ENCODE results near the gene NDUFB3. TPM values are rescaled to one million over a fixed set of nuclear protein-coding genes. Genes with fewer than 3 reads are reported as not detected.
"Not testable (repeated sequence)": the region's sequence is repeated elsewhere in the genome, so short reads cannot be mapped to it uniquely, and the experiment has no call there.

Gene NDUFB3
- total RNA-seq, 1 donor from 2014 or later: 50.7 TPM

DNA sequence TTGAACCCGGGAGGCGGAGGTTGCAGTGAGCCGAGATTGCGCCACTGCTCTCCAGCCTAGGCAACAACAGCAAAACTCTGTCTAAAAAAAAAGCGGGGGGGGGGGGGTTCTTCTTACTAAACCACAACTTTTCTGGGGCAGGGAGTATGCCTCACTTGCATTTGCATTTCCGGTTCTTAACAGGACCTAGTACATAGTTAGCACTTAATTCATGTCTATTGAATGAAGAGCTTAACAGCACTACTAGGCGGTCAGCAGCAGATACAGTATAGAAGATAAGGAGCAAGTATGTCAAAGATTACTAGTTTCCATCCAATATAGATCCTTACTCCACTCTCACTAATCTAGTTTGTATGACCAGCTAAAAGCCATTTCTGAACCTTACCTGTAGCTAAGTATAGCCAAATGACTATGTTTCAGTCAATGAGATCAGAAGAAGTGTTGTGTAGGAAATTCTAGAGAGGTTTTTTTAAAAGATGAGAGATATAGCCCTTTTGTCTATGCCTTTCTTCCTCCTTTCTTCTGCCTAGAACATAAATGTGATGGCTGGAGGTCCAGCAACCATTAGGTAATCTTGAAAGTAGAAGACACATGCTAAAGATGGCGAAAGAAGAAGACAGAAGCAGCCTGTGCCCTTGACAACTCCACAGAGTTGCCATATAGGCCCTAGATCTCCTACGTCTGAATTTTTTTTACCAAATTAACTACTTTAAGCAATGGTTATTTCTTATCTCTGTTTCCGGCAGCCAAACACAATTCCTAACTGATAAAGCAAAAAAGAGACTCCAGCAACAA is 11.6 kb upstream of the NDUFB3 start:
- Mint-ChIP-seq H3K27me3 (ENCODE audit: low read depth) (no peaks in the 10 kb centered on the region), H3K4me3 (no peak overlapping the region), H3K9me3 (no peaks in the 10 kb centered on the region), H3K27ac (no peak overlapping the region), H3K36me3 (peaks cover 8% of the 10 kb centered on the region), H3K4me1 (peaks cover 13% of the 10 kb centered on the region)
- DNase-seq (ENCODE audit: low spot score in 2 of 2, unreplicated experiment in 2 of 2): no peak
- TF ChIP-seq CTCF (IDR thresholded peaks at IDR 0.05; ENCODE audit: unreplicated experiment): no peak

DNA sequence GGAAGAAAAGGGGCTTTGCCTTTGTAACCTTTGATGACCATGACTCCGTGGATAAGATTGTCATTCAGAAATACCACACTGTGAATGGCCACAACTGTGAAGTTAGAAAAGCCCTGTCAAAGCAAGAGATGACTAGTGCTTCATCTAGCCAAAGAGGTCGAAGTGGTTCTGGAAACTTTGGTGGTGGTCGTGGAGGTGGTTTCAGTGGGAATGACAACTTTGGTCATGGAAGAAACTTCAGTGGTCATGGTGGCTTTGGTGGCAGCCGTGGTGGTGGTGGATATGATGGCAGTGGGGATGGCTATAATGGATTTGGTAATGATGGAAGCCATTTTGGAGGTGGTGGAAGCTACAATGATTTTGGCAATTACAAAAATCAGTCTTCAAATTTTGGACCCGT is 8.3 kb upstream of the NDUFB3 start:
- not testable (repeated sequence) for DNase-seq (ENCODE audit: low spot score in 2 of 2, unreplicated experiment in 2 of 2); H3K9me3 Mint-ChIP-seq; H3K27ac Mint-ChIP-seq; H3K36me3 Mint-ChIP-seq; H3K4me3 Mint-ChIP-seq; H3K27me3 Mint-ChIP-seq (ENCODE audit: low read depth); H3K4me1 Mint-ChIP-seq

- no peak overlapping the region for H3K4me3 Mint-ChIP-seq
- peaks cover 4% of the 10 kb centered on the region for H3K36me3 Mint-ChIP-seq
- peaks cover 12% of the 10 kb centered on the region for H3K4me1 Mint-ChIP-seq
- H3K27me3 Mint-ChIP-seq (ENCODE audit: low read depth): no peaks in the 10 kb centered on the region
- H3K9me3 Mint-ChIP-seq: no peaks in the 10 kb centered on the region
- no peak overlapping the region for H3K27ac Mint-ChIP-seq
- no peak for TF ChIP-seq CTCF (IDR thresholded peaks at IDR 0.05; ENCODE audit: unreplicated experiment)
- no peak for DNase-seq (ENCODE audit: low spot score in 2 of 2, unreplicated experiment in 2 of 2)
These were observed 6.9 kb upstream of the NDUFB3 start for GRCh38 chr2:201064797-201065329.

DNA sequence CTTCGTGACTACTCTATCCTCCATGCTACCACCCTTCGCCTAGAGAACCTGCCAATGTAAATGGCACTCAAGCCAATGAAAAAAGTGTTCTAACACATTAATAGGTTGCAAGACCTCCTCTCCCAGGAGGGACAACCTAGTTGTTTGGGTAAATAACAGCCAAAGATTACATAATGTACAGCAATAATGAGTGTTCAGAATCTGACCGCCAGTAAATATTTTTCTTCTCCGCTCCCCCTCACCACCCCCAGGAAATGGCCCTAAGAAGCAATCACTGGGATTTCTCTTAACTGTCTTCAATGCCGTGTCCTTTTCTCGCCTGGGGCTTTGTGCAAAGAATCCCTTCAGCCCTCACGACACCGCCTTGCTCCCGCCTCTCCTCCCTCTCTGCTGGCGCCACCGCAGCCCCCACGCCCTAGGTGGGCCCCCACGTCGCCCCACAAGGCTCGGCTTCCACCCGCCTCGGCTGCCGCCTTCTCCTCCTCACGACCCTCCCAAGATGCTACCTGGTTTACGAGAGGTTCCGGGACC is 788 bp upstream of the NDUFB3 start:
- H3K36me3 Mint-ChIP-seq: no peaks in the 10 kb centered on the region

DNA sequence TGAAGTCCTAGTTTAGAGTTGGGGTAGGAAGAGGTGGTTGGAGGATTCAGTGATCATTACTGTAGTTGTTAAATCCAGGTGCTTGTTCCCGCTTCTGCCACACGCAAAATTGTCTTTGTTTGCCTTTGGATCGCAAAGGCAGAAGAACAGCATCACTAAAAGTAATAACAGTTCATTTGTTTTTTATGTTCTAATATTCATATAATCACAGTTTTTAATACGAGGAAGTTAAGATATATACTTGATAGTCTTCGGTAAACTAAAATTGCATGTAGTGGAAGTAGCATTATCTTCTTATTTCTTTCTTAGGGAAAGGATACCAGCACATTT is 365 bp downstream of the NDUFB3 start:
- peaks cover 31% of the 10 kb centered on the region for H3K4me1 Mint-ChIP-seq
- no peaks in the 10 kb centered on the region for H3K9me3 Mint-ChIP-seq
- peak overlapping the region; percentile 90 for H3K4me3 Mint-ChIP-seq
- H3K27ac Mint-ChIP-seq: peak overlapping the region; percentile 95
- no peaks in the 10 kb centered on the region for H3K36me3 Mint-ChIP-seq
- no peak for TF ChIP-seq CTCF (IDR thresholded peaks at IDR 0.05; ENCODE audit: unreplicated experiment)
- no peak for DNase-seq (ENCODE audit: low spot score in 2 of 2, unreplicated experiment in 2 of 2)
- H3K27me3 Mint-ChIP-seq (ENCODE audit: low read depth): no peaks in the 10 kb centered on the region

More for the DNA sequence above, 788 bp upstream of the NDUFB3 start:
- no peak for DNase-seq (ENCODE audit: low spot score in 2 of 2, unreplicated experiment in 2 of 2)
- no peaks in the 10 kb centered on the region for H3K27me3 Mint-ChIP-seq (ENCODE audit: low read depth)
- peaks cover 31% of the 10 kb centered on the region for H3K4me1 Mint-ChIP-seq
- H3K9me3 Mint-ChIP-seq: no peaks in the 10 kb centered on the region
- H3K4me3 Mint-ChIP-seq: peak overlapping the region; percentile 90
- no peak for TF ChIP-seq CTCF (IDR thresholded peaks at IDR 0.05; ENCODE audit: unreplicated experiment)
- H3K27ac Mint-ChIP-seq: peak overlapping the region; percentile 95

DNA sequence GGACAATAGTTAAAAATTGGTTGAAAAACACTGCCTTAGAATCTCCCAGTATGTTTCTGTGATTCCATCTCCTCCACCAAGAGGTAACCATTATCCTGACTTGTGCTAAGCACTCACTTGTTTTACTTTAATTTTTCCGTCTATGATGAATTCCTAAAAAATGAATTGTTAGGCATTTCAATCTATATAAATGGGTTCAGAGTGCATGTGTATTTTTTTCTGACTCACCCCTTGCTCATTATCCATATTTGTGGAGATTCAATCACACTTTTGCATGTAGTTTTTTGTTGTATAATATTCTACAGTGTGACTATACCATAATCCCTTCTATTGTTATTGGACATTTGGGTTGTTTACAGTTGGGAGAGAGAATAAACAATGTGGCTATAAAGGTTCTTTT is 1.3 kb downstream of the NDUFB3 start:
- Mint-ChIP-seq H3K4me3 (peak overlapping the region; percentile 48), H3K9me3 (no peaks in the 10 kb centered on the region), H3K36me3 (no peaks in the 10 kb centered on the region), H3K27ac (no peak overlapping the region), H3K4me1 (peaks cover 31% of the 10 kb centered on the region), H3K27me3 (ENCODE audit: low read depth) (no peaks in the 10 kb centered on the region)
- no peak for DNase-seq (ENCODE audit: low spot score in 2 of 2, unreplicated experiment in 2 of 2)
- no peak for TF ChIP-seq CTCF (IDR thresholded peaks at IDR 0.05; ENCODE audit: unreplicated experiment)

All from mesothelial cell of epicardium (in vitro differentiated cells).